ENCODE results near the gene ALKBH7.

ALKBH7 gene

DNA sequence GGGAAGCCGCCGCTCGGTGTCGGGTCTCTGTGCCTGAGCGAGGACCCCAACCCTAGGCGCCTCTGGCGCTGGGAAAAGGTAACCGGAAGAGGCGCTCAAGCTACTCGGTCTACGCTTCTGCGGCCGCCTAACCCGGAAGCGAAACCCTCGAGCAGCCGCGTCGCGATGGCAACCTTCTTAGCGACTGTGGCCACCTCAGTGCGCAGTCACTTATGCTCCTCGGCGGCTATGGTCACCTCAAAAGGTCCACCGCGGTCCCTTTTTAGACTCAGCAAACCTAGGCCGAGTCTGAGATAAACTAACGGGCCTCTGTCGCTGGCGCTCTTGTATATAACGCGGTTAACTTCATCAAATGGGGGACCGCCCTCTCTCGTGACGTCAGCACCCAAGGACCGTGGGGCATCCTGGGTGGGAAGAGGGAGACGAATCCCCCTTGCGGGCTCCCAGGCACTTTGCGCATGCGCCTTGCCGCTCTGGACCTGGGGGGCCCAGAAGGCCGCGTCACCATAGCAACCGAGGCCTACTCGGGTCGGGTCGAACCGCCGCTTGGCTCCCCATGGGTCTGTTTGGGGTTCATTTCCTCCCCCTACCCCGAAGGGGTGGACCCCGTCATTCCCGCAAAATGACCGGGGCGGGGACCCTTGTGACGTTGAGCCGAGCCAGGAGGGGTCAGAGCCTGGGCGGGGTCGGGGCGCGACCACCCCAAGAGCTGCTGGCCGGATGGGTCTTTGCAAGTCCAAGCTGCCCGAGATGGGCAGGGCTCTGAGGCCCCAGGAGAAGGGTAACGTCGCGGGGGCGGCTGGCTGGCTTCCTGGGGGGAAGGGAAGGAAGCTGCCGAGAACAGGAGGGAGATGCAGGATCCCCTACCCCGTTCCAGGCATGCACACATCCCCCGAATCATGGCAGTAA lies 20.7 kb downstream of the ALKBH7 start, which contains the start of gene GTF2F1:
GTF2F1 (minus strand) TSS at position 91 of the 909 bp plus-strand sequence. CDS start 169 bp downstream, outside the sequence.
- TF ChIP-seq FOXP2 (optimal IDR thresholded peaks at IDR 0.05; ENCODE audit: borderline replicate concordance, extremely low read depth, extremely low read length, insufficient read depth) (peak; percentile 68), POLR2AphosphoS5 (IDR thresholded peaks at IDR 0.05; ENCODE audit: low read depth, low read length) (peak; percentile 61; the same call in 1 of the 2 replicates), SIN3A (IDR thresholded peaks at IDR 0.05; ENCODE audit: borderline replicate concordance, insufficient read depth, low read length) (peak; percentile 78; the same call in 1 of the 2 replicates), TAF1 (IDR thresholded peaks at IDR 0.05; ENCODE audit: borderline replicate concordance, insufficient read depth, low read length) (peak; percentile 48; the same call in 1 of the 2 replicates)
- TF ChIP-seq, protein P1, sequence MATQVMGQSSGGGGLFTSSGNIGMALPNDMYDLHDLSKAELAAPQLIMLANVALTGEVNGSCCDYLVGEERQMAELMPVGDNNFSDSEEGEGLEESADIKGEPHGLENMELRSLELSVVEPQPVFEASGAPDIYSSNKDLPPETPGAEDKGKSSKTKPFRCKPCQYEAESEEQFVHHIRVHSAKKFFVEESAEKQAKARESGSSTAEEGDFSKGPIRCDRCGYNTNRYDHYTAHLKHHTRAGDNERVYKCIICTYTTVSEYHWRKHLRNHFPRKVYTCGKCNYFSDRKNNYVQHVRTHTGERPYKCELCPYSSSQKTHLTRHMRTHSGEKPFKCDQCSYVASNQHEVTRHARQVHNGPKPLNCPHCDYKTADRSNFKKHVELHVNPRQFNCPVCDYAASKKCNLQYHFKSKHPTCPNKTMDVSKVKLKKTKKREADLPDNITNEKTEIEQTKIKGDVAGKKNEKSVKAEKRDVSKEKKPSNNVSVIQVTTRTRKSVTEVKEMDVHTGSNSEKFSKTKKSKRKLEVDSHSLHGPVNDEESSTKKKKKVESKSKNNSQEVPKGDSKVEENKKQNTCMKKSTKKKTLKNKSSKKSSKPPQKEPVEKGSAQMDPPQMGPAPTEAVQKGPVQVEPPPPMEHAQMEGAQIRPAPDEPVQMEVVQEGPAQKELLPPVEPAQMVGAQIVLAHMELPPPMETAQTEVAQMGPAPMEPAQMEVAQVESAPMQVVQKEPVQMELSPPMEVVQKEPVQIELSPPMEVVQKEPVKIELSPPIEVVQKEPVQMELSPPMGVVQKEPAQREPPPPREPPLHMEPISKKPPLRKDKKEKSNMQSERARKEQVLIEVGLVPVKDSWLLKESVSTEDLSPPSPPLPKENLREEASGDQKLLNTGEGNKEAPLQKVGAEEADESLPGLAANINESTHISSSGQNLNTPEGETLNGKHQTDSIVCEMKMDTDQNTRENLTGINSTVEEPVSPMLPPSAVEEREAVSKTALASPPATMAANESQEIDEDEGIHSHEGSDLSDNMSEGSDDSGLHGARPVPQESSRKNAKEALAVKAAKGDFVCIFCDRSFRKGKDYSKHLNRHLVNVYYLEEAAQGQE (IDR thresholded peaks at IDR 0.05; ENCODE audit: insufficient read depth in 1 of 2, low read depth in 2 of 2, low read length in 2 of 2) = no peak

DNA sequence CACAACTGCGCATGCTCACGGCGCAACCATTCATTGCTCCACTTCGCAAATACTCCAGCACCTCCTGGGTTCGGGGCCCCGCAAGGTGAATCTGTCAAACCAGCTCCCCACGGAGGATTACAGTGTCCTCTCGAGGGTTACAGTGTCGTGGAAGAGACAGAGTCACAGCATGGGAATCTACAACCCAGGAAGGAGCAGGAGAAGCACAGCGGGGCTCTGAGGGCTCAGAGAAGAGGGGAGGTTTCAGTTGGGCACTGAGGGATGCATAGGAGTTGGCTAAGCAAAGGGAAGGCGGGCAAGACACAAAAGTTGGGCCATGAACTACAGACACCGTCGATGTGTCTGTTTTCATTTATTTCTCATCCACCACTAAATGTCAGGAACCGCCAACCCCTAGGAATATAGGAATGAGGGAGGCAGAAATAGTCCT lies 21.4 kb downstream of the ALKBH7 start:
- TF ChIP-seq POLR2AphosphoS5 (IDR thresholded peaks at IDR 0.05; ENCODE audit: low read depth, low read length) (peak; percentile 31; the same call in 1 of the 2 replicates), FOXP2 (optimal IDR thresholded peaks at IDR 0.05; ENCODE audit: borderline replicate concordance, extremely low read depth, extremely low read length, insufficient read depth) (no peak), SIN3A (IDR thresholded peaks at IDR 0.05; ENCODE audit: borderline replicate concordance, insufficient read depth, low read length) (0 out of 2 replicates have a peak, but pooled peaks have one; percentile 7)
- TF ChIP-seq, protein P1 (IDR thresholded peaks at IDR 0.05; ENCODE audit: insufficient read depth in 1 of 2, low read depth in 2 of 2, low read length in 2 of 2) = no peak

DNA sequence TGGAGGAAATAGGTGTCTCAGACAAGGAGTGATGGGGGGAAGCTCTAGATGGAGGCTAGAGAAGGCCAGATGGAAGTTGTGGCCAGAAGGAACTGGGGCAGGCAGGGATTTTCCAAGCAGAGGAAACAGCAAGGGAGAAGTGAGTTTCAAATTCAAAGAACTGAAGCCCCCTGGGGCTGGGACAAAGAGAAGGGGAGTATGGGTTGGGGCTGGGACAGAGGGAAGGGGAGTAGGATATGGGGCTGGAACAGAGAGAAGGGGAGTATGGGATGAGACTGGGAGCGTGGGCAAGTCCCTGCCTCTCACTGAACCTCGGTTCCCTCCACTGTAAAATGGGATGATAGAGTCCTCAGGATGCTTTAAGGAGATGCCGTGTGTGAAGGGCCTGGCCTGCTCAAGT lies 22.2 kb downstream of the ALKBH7 start:
- TF ChIP-seq TAF1 (IDR thresholded peaks at IDR 0.05; ENCODE audit: borderline replicate concordance, insufficient read depth, low read length) = no peak
- TF ChIP-seq, protein P1 (IDR thresholded peaks at IDR 0.05; ENCODE audit: insufficient read depth in 1 of 2, low read depth in 2 of 2, low read length in 2 of 2) = no peak
- TF ChIP-seq SIN3A (IDR thresholded peaks at IDR 0.05; ENCODE audit: borderline replicate concordance, insufficient read depth, low read length) = no peak
- no peak for TF ChIP-seq FOXP2 (optimal IDR thresholded peaks at IDR 0.05; ENCODE audit: borderline replicate concordance, extremely low read depth, extremely low read length, insufficient read depth)
- TF ChIP-seq POLR2AphosphoS5 (IDR thresholded peaks at IDR 0.05; ENCODE audit: low read depth, low read length) = no peak

DNA sequence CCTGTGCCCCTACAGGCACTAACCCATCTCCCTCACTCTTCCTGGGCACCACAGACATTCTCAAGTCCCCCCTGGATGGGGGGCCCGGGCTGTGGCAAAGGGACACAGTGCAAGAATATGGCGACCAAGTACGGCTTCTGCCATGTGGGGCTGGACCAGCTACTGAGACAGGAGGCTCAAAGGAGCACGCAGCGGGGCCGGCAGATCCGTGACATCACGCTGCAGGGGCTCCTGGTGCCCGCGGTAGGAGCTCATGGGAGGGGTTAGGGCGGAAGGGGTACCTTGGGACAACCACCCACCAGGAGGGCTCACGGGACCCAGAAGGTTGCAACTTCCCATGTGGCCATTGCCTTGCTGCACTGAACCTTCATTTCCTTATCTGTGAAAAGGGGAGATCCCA lies 23.7 kb downstream of the ALKBH7 start:
- TF ChIP-seq FOXP2 (optimal IDR thresholded peaks at IDR 0.05; ENCODE audit: borderline replicate concordance, extremely low read depth, extremely low read length, insufficient read depth) = no peak

DNA sequence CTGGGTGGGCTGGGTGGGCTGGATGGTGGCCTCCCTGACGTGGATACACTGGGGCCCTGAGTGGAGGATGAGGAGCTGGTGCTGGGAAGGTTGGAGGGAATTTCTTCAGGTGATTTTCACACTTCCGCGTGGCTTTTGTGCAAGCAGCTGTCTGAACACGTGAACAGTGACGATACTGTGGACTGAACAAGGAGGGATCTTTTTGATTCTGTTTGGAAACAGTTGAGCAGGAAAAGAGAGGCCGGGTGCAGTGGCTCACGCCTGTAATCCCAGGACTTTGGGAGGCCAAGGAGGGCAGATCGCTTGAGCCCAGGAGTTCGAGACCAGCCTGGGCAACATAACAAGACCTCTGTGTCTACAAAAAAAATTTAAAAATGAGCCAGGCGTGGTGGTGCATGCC lies 29.5 kb downstream of the ALKBH7 start:
- TF ChIP-seq, protein P1 (IDR thresholded peaks at IDR 0.05; ENCODE audit: insufficient read depth in 1 of 2, low read depth in 2 of 2, low read length in 2 of 2) = no peak
- TF ChIP-seq FOXP2 (optimal IDR thresholded peaks at IDR 0.05; ENCODE audit: borderline replicate concordance, extremely low read depth, extremely low read length, insufficient read depth) (no peak), SIN3A (IDR thresholded peaks at IDR 0.05; ENCODE audit: borderline replicate concordance, insufficient read depth, low read length) (no peak), TAF1 (IDR thresholded peaks at IDR 0.05; ENCODE audit: borderline replicate concordance, insufficient read depth, low read length) (no peak), POLR2AphosphoS5 (IDR thresholded peaks at IDR 0.05; ENCODE audit: low read depth, low read length) (no peak)

Measured in PFSK-1 (cell line).